ENCODE data around the gene GNAS.
"Not testable (repeated sequence)": the region's sequence is repeated elsewhere in the genome, so short reads cannot be mapped to it uniquely, and the experiment has no call there.

DNA sequence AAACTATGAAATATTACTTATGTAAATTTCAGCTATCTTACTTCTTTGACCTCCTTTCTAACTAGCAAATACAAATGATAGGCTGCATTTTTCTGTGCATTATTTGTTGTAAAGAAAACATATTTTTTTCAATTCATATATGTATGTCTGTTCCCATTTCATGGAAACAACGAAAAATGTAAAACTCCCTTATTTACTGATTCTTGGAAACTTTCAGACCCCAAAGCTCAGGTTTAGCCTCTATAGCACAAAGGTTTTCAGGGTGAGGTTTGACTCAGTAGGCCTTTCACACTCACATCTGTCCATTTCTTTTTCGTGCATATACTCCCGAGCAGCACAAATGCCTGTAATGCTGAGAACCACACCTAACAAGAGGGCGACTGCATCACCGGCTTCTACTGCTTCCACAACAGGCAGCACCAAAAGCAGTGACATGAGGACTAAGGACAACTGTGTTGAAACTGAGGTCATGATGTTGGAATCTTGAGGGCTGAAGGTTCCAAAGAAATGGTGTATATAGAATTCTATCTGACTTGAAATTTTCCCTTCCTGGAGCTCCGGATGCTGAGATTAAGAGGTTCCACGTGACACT lies 95.4 kb downstream of the GNAS start:
- TF ChIP-seq, protein P1, sequence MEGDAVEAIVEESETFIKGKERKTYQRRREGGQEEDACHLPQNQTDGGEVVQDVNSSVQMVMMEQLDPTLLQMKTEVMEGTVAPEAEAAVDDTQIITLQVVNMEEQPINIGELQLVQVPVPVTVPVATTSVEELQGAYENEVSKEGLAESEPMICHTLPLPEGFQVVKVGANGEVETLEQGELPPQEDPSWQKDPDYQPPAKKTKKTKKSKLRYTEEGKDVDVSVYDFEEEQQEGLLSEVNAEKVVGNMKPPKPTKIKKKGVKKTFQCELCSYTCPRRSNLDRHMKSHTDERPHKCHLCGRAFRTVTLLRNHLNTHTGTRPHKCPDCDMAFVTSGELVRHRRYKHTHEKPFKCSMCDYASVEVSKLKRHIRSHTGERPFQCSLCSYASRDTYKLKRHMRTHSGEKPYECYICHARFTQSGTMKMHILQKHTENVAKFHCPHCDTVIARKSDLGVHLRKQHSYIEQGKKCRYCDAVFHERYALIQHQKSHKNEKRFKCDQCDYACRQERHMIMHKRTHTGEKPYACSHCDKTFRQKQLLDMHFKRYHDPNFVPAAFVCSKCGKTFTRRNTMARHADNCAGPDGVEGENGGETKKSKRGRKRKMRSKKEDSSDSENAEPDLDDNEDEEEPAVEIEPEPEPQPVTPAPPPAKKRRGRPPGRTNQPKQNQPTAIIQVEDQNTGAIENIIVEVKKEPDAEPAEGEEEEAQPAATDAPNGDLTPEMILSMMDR (conservative IDR thresholded peaks at IDR 0.05; ENCODE audit: low read length) = not testable (repeated sequence)
- TF ChIP-seq EZH2phosphoT487 (IDR thresholded peaks at IDR 0.05; ENCODE audit: borderline replicate concordance) = not testable (repeated sequence)
